Upper lobe of right lung (tissue), 1 donor: Measurements from ENCODE around the gene SCAMP4. TPM values are rescaled to one million over a fixed set of nuclear protein-coding genes. Genes with fewer than 3 reads are reported as not detected.
A peak's percentile ranks its signal among the peaks of the same experiment; 100 is the strongest.

ENCODE experiments used
- ATAC-seq: fragments of 200-7000 bp; cut with Tn5 transposase; one replicate; pipeline ENCODE4 v1.9.1; 2020; ENCODE audit warnings: mild to moderate bottlenecking, moderate library complexity
- DNase-seq: peaks from one replicate; pipeline ENCODE4 v3.0.0-alpha.2; 2020
- H3K27ac ChIP-seq: fragments of 200-600 bp; one replicate; pipeline ENCODE4 v1.8.0; 2022
- H3K27me3 ChIP-seq: fragments of 200-600 bp; one replicate; pipeline ENCODE4 v1.8.0; 2022; ENCODE audit warnings: mild to moderate bottlenecking
- H3K36me3 ChIP-seq: fragments of 200-600 bp; one replicate; pipeline ENCODE4 v1.8.0; 2022
- H3K4me1 ChIP-seq: fragments of 200-600 bp; one replicate; pipeline ENCODE4 v1.8.0; 2022
- H3K4me3 ChIP-seq: fragments of 200-600 bp; one replicate; pipeline ENCODE4 v1.8.0; 2022; ENCODE audit warnings: mild to moderate bottlenecking
- H3K9me3 ChIP-seq: fragments of 200-600 bp; one replicate; pipeline ENCODE4 v1.8.0; 2022
- intact Hi-C: fragments of 100-400 bp; cut with DNase I; formaldehyde crosslinking; loops from one replicate; pipeline ENCODE4 v1.11.0; 2022
- total RNA-seq: library from RNA; stranded (reverse); fragmentation: NEBNext Ultra II Directional; extraction: Animal tissue kit (Norgen Biotek cat#: 25700); gene quantifications from one replicate; pipeline ENCODE4 v1.2.1, GENCODE V29; 2021
- TF ChIP-seq, protein P1 (sequence below): fragments of 200-600 bp; IDR thresholded peaks from one replicate; pipeline ENCODE4 v1.8.0; 2022; ENCODE audit warnings: antibody characterized with exemption
- donor health status: DM: no; HTN: yes; CAD: no; lungs with severe emphysema.

SCAMP4 gene
- total RNA-seq, 1 donor from 2014 or later = 73.2 TPM

DNA sequence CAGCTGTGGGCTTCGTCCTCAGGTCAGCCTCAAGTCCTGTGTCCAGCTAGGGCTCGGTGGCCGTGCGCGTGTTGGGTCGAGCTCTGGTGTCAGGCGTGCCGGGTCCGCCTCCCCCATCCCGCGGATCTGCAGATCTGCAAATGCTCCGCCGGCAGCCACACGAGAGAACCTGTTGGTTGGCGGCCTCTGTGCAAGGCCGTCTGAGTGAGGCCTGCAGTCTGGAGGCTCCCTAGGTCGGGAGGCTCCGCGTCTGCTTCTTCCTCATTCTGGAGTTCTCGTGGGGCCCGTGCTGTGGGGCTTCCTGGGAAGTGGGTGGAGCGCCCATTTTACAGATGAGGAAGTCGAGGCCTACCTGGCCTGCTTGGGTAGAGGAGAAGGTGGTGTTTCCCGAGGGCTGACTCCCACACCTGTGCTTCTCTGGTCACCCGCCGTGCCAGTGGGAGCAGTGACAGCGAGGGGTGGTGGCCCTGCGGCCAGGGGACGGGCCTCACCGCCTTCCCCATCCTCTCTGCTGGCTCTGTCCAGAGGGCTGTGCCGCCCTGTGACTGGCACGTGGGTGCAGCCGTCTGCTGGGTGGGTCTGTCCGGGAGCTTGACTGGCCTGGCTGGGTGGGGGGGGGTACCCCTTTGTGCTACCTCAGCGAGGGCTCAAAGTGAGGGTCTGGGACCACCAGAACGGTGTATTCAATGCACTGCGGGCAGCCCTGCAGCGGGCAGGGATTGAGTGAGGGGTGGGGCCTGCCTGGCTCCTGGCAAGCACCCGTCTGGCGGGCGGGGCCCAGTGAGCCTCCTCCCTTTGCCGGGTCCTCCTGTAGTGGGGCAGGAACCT lies 39.1 kb downstream of the SCAMP4 start:
- Histone ChIP-seq H3K27me3 (no peaks in the 10 kb centered on the region), H3K9me3 (no peaks in the 10 kb centered on the region), H3K36me3 (no peaks in the 10 kb centered on the region), H3K27ac (no peak overlapping the region), H3K4me1 (peaks cover 35% of the 10 kb centered on the region), H3K4me3 (no peak overlapping the region)
- ATAC-seq = no peak
- DNase-seq = no peak
- TF ChIP-seq, protein P1, sequence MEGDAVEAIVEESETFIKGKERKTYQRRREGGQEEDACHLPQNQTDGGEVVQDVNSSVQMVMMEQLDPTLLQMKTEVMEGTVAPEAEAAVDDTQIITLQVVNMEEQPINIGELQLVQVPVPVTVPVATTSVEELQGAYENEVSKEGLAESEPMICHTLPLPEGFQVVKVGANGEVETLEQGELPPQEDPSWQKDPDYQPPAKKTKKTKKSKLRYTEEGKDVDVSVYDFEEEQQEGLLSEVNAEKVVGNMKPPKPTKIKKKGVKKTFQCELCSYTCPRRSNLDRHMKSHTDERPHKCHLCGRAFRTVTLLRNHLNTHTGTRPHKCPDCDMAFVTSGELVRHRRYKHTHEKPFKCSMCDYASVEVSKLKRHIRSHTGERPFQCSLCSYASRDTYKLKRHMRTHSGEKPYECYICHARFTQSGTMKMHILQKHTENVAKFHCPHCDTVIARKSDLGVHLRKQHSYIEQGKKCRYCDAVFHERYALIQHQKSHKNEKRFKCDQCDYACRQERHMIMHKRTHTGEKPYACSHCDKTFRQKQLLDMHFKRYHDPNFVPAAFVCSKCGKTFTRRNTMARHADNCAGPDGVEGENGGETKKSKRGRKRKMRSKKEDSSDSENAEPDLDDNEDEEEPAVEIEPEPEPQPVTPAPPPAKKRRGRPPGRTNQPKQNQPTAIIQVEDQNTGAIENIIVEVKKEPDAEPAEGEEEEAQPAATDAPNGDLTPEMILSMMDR = no peak
- intact Hi-C loops = no loop called here

DNA sequence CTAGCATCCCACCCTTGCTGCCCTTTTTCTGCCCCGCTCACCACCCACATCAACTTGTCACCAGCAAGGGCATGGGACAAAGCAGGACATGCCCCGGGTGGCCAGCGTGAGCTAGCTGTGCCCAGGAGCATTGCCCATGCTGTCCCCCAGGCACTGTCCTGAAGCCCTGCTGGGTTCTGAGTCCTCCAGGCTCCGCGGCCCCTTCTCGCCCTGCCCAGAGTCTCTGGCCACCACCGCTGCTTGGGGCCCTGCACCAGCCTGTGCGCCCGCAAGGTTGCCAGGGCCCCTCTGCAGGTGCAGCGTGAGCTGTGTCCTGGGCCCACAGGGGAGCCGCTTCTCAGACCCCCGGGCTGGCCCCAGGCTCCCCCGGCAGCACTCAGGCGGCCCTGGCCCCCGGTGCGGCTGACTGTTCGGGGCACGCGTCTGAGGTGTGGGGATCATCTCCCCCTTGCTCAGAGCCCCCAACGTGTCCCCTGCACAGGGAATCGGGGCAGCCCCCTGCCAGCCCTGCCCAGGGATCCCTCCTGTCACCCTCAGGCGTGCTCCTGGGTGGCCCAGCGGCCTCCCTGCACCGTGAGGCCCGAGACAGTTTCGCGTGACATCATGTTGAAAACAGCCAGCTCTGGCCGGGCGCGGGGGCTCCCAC lies 39.8 kb downstream of the SCAMP4 start:
- DNase-seq = peak; percentile 62
- peaks cover 28% of the 10 kb centered on the region for H3K4me1 ChIP-seq
- no peaks in the 10 kb centered on the region for H3K36me3 ChIP-seq

GRCh38 chr19:1945899-1946298 lies 40.7 kb downstream of the SCAMP4 start:
- Histone ChIP-seq H3K27ac (no peak overlapping the region), H3K4me1 (peaks cover 26% of the 10 kb centered on the region), H3K9me3 (no peaks in the 10 kb centered on the region), H3K36me3 (peaks cover 5% of the 10 kb centered on the region), H3K4me3 (no peak overlapping the region), H3K27me3 (no peaks in the 10 kb centered on the region)
- TF ChIP-seq, protein P1 = peak; percentile 56
- intact Hi-C loops = no loop called here
- DNase-seq (peak; percentile 72), ATAC-seq (peak; percentile 21)

More for the DNA sequence above, 39.8 kb downstream of the SCAMP4 start:
- TF ChIP-seq, protein P1 = no peak
- Histone ChIP-seq H3K27me3 (no peaks in the 10 kb centered on the region), H3K4me3 (no peak overlapping the region), H3K27ac (no peak overlapping the region), H3K9me3 (no peaks in the 10 kb centered on the region)
- no peak for ATAC-seq
- intact Hi-C loops = no loop called here

DNA sequence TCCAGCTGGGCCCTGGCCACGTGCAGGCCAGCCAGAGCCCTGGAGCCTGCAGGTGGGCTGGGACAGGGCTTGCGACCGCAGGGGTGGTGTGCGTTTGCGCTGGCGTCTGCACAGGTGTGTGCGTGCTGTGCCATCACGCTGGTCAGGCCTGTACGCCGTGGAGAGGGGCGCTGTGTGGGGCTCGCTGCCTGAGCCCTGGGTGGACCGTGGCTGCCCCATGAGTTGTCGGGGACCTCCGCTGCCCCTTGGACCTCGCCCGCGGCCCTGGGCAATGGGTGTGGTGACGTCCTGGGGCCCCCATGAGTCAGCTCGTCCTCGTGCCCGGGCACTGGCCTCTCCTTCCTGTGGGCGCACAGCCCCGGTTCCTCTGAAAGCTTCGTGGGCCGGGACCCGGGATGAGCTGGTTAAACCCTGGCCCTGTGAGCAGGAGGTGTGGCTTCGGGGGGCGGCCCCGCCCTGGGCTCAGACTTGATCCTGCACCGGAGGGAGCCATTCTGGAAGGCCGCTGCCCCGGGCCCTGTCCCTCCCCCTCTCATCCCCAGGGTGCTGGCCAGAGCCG lies 42.5 kb downstream of the SCAMP4 start:
- TF ChIP-seq, protein P1 = no peak
- Histone ChIP-seq H3K36me3 (peaks cover 8% of the 10 kb centered on the region), H3K4me1 (peaks cover 23% of the 10 kb centered on the region), H3K9me3 (no peaks in the 10 kb centered on the region), H3K4me3 (no peak overlapping the region), H3K27me3 (no peaks in the 10 kb centered on the region), H3K27ac (no peak overlapping the region)
- intact Hi-C loops = no loop called here
- DNase-seq (peak; percentile 67), ATAC-seq (no peak)

GRCh38 chr19:1949304-1950101 lies 44.3 kb downstream of the SCAMP4 start:
- DNase-seq (no peak), ATAC-seq (no peak)
- peaks cover 10% of the 10 kb centered on the region for H3K36me3 ChIP-seq
- no peak overlapping the region for H3K4me3 ChIP-seq
- H3K9me3 ChIP-seq = no peaks in the 10 kb centered on the region
- intact Hi-C loops = no loop called here
- no peak overlapping the region for H3K27ac ChIP-seq
- H3K27me3 ChIP-seq = no peaks in the 10 kb centered on the region
- peaks cover 5% of the 10 kb centered on the region for H3K4me1 ChIP-seq
- TF ChIP-seq, protein P1 = no peak
